Astrocyte of the cerebellum (primary cell): ENCODE results near the gene HAUS1.

Source experiments
- DNase-seq: peaks from one replicate; pipeline ENCODE4 v3.0.0-alpha.2; 2011; ENCODE audit warnings: low read depth
- H3K4me3 ChIP-seq: 2 replicates; pipeline ENCODE4 v1.5.1; 2011; ENCODE audit warnings: mild to moderate bottlenecking, low read depth, low read length, moderate library complexity
- CTCF ChIP-seq: IDR thresholded peaks from 2 replicates; pipeline ENCODE4 v1.5.1; 2012; ENCODE audit warnings: low read length, low read depth, moderate library complexity, mild to moderate bottlenecking; ENCODE audit errors: missing control alignments
- in situ Hi-C: cut with HindIII; loops from 2 replicates; pipeline ENCODE4 v1.10.0; 2017; ENCODE audit warnings: low sequenced_read_pairs

HAUS1 gene

GRCh38 chr18:46134920-46135675, 30.9 kb downstream of the HAUS1 start:
- in situ Hi-C loops = no loop called here
- H3K4me3 ChIP-seq = no peak overlapping the region
- no peak for TF ChIP-seq CTCF
- DNase-seq = no peak

- in situ Hi-C loops = no loop called here
- H3K4me3 ChIP-seq = no peak overlapping the region
- no peak for DNase-seq
- TF ChIP-seq CTCF = no peak
These were observed 36.0 kb downstream of the HAUS1 start for GRCh38 chr18:46140173-46140572.

- no peak overlapping the region for H3K4me3 ChIP-seq
- no peak for TF ChIP-seq CTCF
- DNase-seq = no peak
- in situ Hi-C loops = no loop called here
These were observed 37.0 kb downstream of the HAUS1 start for GRCh38 chr18:46141199-46141598.

- in situ Hi-C loops = no loop called here
- no peak overlapping the region for H3K4me3 ChIP-seq
- peak; percentile 57 for TF ChIP-seq CTCF
- DNase-seq = peak; percentile 59
These were observed 44.6 kb downstream of the HAUS1 start for GRCh38 chr18:46148810-46149209.

GRCh38 chr18:46152436-46152807, 48.2 kb downstream of the HAUS1 start:
- no peak for TF ChIP-seq CTCF
- in situ Hi-C loops = no loop called here
- no peak overlapping the region for H3K4me3 ChIP-seq
- peak; percentile 38 for DNase-seq

GRCh38 chr18:46152808-46153617, 48.8 kb downstream of the HAUS1 start:
- no peak for TF ChIP-seq CTCF

More at GRCh38 chr18:46152808-46153617, 48.8 kb downstream of the HAUS1 start:
- in situ Hi-C loops = no loop called here
- H3K4me3 ChIP-seq = no peak overlapping the region
- no peak for DNase-seq
